Measurements from ENCODE around the gene CNR2.
"Not testable (repeated sequence)": the region's sequence is repeated elsewhere in the genome, so short reads cannot be mapped to it uniquely, and the experiment has no call there.

The CNR2 gene

GRCh38 chr1:23913212-23913880 lies at the start of gene CNR2:
Gene CNR2 (minus strand): TSS chr1:23913362. CDS start chr1:23875617, 37,745 bp downstream.
- intact Hi-C loops (cut with DNase I), result no loop called here
- no peak for DNase-seq

DNA sequence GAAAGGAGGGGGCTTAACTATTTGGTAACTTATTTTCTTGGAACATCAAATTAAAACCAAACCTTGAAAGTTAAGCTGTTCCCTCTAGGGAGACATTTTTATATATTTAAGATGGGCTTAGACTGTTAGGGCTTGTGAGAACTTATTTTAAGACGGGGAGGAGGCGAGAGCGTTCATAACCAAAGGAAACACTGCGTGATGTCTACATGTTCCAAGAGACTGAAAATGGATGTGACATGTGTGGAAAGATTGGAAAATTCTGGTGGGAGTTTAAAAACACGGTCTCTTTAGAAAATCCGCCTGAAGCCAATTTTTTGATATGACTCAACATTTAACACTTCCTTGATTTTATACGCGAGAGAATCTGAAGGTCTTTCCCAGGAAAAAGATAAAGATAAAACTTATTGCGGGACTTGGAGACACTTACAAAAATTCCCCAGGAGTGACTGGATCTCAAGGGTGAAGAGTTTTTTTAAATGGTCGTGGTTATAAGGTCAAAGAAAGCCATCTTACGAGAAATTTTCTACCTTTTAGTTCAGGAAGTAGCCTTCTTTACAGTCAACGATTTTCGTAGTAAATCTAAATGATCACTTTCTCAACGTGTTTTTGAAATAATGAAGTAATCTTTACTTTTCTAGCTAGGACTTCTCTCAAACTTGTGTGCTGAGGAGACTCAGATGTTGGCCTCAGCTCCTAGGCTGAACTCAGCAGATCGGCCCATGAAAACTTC lies 47.3 kb upstream of the CNR2 start:
- no peak for DNase-seq
- intact Hi-C loops (cut with DNase I), result no loop called here

- DNase-seq, result peak; percentile 96 to 100 (median 97)
Observed at GRCh38 chr1:23959461-23960290, 46.5 kb upstream of the CNR2 start, which contains the start of gene PNRC2. Gene PNRC2 (plus strand): TSS chr1:23959828. CDS start chr1:23961458, 1,630 bp downstream.

GRCh38 chr1:23958810-23959460 lies 45.8 kb upstream of the CNR2 start:
- intact Hi-C loops (cut with DNase I), result loop anchor here (2.0 kb wide), 1 partner anchor 20 kb away; no protein-coding TSS in a partner anchor

More at GRCh38 chr1:23959461-23960290, 46.5 kb upstream of the CNR2 start, which contains the start of gene PNRC2:
- intact Hi-C loops (cut with DNase I), result loop anchor here (2.0 kb wide), 1 partner anchor 19 kb away; no protein-coding TSS in a partner anchor

DNA sequence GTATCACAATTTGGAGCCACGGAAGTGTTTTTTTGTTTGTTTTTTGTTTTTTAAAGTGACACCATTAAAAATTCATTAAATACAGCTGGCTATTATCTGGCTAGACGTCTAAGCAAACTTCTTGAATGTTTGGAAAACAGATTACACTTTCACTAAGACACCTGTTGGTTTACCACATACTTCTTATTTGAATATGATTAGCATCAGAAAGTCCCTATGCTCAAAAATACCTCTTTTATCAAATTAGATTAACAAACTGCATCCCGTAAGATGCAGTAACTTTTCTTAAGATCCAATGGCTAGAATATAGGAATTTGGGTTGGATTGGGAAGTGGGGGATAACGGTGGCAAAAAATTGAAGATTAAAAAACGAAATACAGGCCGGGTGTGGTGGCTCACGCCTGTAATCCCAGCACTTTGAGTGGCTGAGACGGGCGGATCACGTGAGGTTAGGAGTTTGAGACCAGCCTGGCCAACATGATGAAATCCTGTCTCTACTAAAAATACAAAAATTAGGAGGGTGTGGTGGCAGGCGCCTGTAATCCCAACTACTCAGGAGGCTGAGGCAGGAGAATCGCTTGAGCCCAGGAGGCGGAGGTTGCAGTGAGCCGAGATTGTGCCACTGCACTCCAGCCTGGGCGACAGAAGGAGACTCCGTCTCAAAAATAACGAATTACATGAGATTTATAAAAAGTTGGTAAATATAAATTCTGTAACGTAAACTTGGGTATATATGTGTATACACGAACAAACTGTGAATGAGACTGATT lies 45.1 kb upstream of the CNR2 start:
- DNase-seq, result not testable (repeated sequence)
- intact Hi-C loops (cut with DNase I), result loop anchor here (2.0 kb wide), 1 partner anchor 21 kb away; no protein-coding TSS in a partner anchor

More at GRCh38 chr1:23958810-23959460, 45.8 kb upstream of the CNR2 start:
- peak; percentile 15 to 91 (median 52) for DNase-seq

DNA sequence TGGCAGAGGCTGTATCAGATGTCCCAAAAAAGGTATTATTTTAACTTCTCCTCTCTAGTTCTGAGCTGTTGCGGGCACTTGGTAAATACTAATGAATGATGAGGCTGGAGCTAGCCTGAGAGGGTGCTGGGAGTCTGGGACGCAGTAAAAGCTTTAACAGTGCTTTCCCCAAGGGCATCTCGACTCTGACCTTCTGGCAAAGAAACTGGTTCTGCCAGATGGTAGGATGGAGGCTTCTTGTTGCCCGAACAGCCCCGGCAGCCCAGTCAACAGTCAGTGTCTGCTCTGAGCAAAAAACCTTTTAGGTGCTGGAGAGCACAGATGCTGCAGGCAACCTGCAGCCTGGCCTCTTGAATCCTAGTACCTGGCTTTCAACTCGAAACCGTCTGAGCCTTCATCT lies 43.9 kb upstream of the CNR2 start:
- peak in 1 of 10 donors; percentile 70 for DNase-seq
- intact Hi-C loops (cut with DNase I), result no loop called here

GRCh38 chr1:23953020-23953419 lies 39.9 kb upstream of the CNR2 start:
- intact Hi-C loops (cut with DNase I), result no loop called here
- DNase-seq, result no peak

DNA sequence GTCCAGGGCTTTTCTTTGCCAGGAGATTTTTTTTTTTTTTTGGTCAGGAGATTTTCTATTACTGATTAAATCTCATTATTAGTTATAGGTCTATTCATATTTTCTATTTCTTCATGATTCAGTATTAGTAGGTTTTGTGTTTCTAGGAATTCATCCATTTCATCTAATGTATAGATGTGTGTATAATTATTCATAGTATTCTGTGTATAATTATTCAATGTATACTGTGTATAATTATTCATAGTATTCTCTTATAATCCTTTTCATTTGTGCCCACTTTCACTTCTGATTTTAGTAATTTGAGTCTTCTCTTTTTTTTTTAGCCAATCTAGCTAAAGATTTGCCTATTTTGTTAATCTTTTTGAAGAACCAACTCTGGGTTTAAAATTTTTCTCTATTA lies 34.2 kb upstream of the CNR2 start:
- intact Hi-C loops (cut with DNase I), result no loop called here
- DNase-seq, result no peak

DNA sequence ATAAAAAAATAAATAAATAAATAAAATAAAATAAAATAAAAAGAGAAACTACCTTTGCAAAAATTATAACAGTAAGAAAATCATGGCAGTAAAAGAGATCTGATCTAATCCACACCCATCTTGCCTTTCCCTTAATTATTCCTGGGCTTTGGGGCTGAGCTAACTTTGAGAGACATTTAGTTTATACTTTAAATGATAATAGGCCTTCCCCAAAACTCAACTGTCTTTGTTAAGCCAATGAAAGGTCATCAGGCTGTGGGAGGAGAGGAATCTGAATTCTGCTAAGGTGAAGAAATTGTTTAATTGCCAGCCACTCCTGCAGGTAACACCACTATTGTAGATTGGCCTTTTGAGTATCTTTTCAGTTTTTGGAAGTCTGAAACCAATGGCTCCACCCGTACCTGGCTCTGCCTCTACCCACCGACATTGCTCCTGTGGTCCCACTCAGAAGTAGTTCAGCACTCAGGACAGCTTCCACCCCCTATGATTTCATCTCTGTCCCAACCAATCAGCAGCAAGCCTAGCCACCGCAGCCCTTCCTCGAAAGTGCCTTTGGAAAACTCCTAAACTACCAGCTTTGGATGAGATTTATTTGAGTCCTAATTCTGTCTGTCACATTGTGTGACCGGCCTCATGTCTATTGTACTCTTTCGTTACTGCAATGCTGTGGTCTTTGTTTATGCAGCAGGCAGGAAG lies 23.5 kb upstream of the CNR2 start:
- intact Hi-C loops (cut with DNase I), result no loop called here
- DNase-seq, result no peak

GRCh38 chr1:23931491-23931880 lies 18.3 kb upstream of the CNR2 start:
- intact Hi-C loops (cut with DNase I), result no loop called here
- no peak for DNase-seq

- no peak for DNase-seq
- intact Hi-C loops (cut with DNase I), result no loop called here
Observed at GRCh38 chr1:23930861-23931490, 17.8 kb upstream of the CNR2 start.

GRCh38 chr1:23930270-23930669 lies 17.1 kb upstream of the CNR2 start:
- no peak for DNase-seq
- intact Hi-C loops (cut with DNase I), result no loop called here

DNA sequence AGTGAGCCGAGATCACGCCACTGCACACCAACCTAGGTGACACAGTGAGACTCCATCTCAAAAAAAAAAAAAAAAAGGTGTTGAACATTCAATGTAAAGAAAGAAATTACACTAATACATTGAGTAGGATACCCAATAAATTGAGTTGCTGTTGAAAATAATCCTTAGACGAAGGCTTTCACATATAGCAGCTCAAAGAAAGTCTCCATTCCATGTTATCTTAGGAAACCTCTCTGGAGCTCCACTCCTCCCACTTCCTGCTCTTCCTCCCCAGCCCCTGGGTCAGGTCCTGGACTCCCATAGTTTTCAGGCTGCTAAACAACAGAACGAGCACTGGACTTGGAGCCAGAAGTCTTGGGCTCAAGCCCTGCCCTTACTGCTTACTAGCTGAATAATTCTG lies 15.6 kb upstream of the CNR2 start:
- intact Hi-C loops (cut with DNase I), result no loop called here
- DNase-seq, result no peak

GRCh38 chr1:23927097-23927496 lies 13.9 kb upstream of the CNR2 start:
- intact Hi-C loops (cut with DNase I), result no loop called here

DNA sequence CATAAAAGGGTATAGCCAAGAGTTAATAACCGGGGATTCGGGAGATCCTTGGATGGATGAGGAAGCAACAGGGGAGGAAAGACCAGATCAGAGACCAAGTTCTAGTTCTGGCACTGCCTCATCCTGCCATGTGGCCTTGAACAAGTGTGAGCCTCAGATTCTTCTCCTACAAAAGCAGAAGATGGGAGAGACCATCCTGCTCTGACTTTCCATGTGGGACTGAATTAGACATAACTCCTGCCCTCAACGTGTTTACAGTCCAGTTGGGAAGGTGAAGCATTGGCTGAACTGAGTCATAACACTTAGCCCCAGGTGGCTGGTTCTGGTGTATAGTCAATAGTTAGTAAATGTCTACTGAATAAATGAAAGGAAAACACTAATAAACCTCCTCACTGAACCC lies 12.1 kb upstream of the CNR2 start:
- no peak for DNase-seq
- intact Hi-C loops (cut with DNase I), result no loop called here

More at GRCh38 chr1:23927097-23927496, 13.9 kb upstream of the CNR2 start:
- DNase-seq, result no peak

DNA sequence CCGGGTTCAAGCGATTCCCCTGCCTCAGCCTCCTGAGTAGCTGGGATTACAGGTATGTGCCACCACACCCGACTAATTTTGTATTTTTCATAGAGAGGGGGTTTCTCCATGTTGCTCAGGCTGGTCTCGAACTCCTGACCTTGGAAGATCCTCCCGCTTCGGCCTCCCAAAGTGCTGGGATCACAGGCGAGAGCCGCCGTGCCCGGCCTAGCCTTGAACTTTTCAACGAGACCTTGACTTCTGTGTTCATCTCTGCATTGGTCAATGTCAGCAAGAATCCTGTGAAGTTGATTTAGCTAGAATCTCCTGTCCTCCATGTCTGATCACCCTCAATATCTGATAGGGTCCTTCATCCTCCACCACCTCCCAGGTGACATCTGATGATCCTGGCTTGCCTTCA lies 11.4 kb upstream of the CNR2 start:
- intact Hi-C loops (cut with DNase I), result no loop called here
- no peak for DNase-seq

DNA sequence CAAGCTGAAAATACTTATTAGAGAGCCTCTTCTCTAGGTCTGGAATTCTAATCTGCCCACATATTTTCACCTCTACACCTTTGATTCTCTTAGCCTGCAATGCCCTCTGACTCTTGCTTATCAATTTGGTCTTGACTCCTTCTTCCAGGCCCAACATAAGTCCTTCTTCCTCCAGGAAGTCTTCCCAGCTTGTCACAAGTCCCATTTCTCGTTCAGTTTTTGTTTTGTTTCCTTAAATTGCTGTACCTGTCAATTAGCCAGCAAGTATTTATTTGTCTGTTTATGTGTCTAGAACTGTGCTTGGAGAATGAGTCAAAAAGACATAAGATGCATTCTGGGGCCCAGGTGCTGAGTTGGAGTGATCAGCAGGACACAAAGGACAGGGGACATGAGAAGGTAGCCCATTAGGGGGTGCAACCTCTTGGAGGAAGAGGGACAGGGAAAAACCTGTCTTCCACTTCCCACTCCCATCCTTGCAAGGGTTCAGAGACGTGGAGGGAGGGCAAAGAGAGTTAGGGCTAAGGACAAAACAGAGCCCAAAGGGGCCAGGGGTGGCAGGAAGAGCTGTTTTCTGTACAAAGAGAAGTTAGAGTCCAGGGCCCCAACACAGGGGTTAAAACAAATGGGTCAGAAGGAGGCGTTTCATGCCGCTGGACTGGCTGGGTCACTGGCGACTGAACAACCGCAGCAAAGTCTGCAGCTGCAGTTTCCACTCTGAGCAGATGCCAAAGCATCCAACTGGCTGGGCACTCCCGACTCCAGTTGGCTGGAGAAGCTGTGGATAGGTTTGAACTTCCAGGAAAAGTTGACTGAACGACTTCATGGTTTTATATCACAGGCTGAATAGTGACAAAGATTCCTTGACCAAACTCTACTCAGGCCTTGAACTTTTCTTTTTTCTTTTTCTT lies 10.7 kb upstream of the CNR2 start:
- no peak for DNase-seq
- intact Hi-C loops (cut with DNase I), result no loop called here

All from posterior cingulate gyrus (tissue), 11 donors.